NCI-H524 treated with DMSO at 0.1 percent for 48 hours (cell line): ENCODE data around the gene CLOCK.

Experiments used
- DNase-seq: peaks from one replicate; lab custom pipeline; 2025; lab: John Stamatoyannopoulos, UW

CLOCK gene

GRCh38 chr4:55469979-55470378 lies 76.7 kb downstream of the CLOCK start:
- no peak for DNase-seq

GRCh38 chr4:55468724-55469123 lies 78.0 kb downstream of the CLOCK start:
- DNase-seq, result no peak

GRCh38 chr4:55466001-55466400 lies 80.7 kb downstream of the CLOCK start:
- no peak for DNase-seq

GRCh38 chr4:55458611-55459010 lies 88.1 kb downstream of the CLOCK start:
- no peak for DNase-seq

GRCh38 chr4:55458164-55458563 lies 88.5 kb downstream of the CLOCK start:
- DNase-seq, result no peak

- DNase-seq, result no peak
These were observed 96.1 kb downstream of the CLOCK start for GRCh38 chr4:55450566-55450965.

GRCh38 chr4:55447831-55448230 lies 98.9 kb downstream of the CLOCK start:
- peak; percentile 53 for DNase-seq

- no peak for DNase-seq
These were observed 99.5 kb downstream of the CLOCK start for GRCh38 chr4:55447108-55447708.

GRCh38 chr4:55446578-55446922 lies 100.2 kb downstream of the CLOCK start:
- no peak for DNase-seq

GRCh38 chr4:55445921-55446577 lies 100.7 kb downstream of the CLOCK start:
- no peak for DNase-seq

- DNase-seq, result no peak
These were observed 101.9 kb downstream of the CLOCK start for GRCh38 chr4:55444827-55445226.

- no peak for DNase-seq
These were observed 104.2 kb downstream of the CLOCK start for GRCh38 chr4:55442541-55442940.

GRCh38 chr4:55440786-55441185 lies 105.9 kb downstream of the CLOCK start:
- no peak for DNase-seq

- no peak for DNase-seq
These were observed 107.7 kb downstream of the CLOCK start for GRCh38 chr4:55439023-55439422.

GRCh38 chr4:55438314-55438713 lies 108.4 kb downstream of the CLOCK start:
- DNase-seq, result no peak

GRCh38 chr4:55437823-55438222 lies 108.9 kb downstream of the CLOCK start:
- DNase-seq, result no peak

- no peak for DNase-seq
These were observed 109.3 kb downstream of the CLOCK start for GRCh38 chr4:55437356-55437796.

- no peak for DNase-seq
These were observed 111.4 kb downstream of the CLOCK start for GRCh38 chr4:55435141-55435841.

GRCh38 chr4:55431710-55432336 lies 114.9 kb downstream of the CLOCK start:
- DNase-seq, result no peak

GRCh38 chr4:55424791-55425190 lies 121.9 kb downstream of the CLOCK start:
- no peak for DNase-seq

GRCh38 chr4:55416176-55416575 lies 130.5 kb downstream of the CLOCK start:
- DNase-seq, result no peak

GRCh38 chr4:55411621-55412020 lies 135.1 kb downstream of the CLOCK start:
- DNase-seq, result no peak

- no peak for DNase-seq
These were observed 136.3 kb downstream of the CLOCK start for GRCh38 chr4:55410431-55410830.
